Large intestine (tissue), 3 donors: ENCODE measurements around the gene MYO1B. TPM values are rescaled to one million over a fixed set of nuclear protein-coding genes. Genes with fewer than 3 reads are reported as not detected.
A peak's percentile ranks its signal among the peaks of the same experiment; 100 is the strongest.

Source experiments
- DNase-seq, 2 donors: peaks; one replicate each; pipeline versions ENCODE4 v3.0.0 to v3.0.0-alpha.2; 2013
- H3K27ac ChIP-seq: one replicate; pipeline ENCODE4 v1.5.1; 2013; ENCODE audit warnings: low read length
- H3K27me3 ChIP-seq: 2 replicates; pipeline ENCODE4 v1.6.1; 2013; ENCODE audit warnings: low read length; ENCODE audit not compliant: control insufficient read depth, insufficient read depth
- H3K36me3 ChIP-seq: 2 replicates; pipeline ENCODE4 v1.6.1; 2013; ENCODE audit warnings: low read length; ENCODE audit not compliant: control insufficient read depth, insufficient read depth
- H3K4me1 ChIP-seq: one replicate; pipeline ENCODE4 v1.6.1; 2013; ENCODE audit warnings: low read length; ENCODE audit not compliant: control insufficient read depth, insufficient read depth
- H3K4me3 ChIP-seq: one replicate; pipeline ENCODE4 v1.5.1; 2013; ENCODE audit warnings: low read length
- H3K9me3 ChIP-seq: one replicate; pipeline ENCODE4 v1.6.1; 2013; ENCODE audit warnings: mild to moderate bottlenecking, low read depth, low read length, moderate library complexity; ENCODE audit not compliant: control insufficient read depth
- WGBS: methylation state at CpG from one replicate; pipeline ENCODE4 v1.1.5; 2013; ENCODE audit warnings: low lambda C conversion rate; ENCODE audit not compliant: insufficient coverage; 5-methylcytosine and 5-hydroxymethylcytosine counted together
- polyA plus RNA-seq: library from polyadenylated mRNA; unstranded; fragments of 120-200 nt; gene quantifications from one replicate; pipeline ENCODE4 v1.2.1, GENCODE V29; 2013

The MYO1B gene
- polyA plus RNA-seq, 1 donor, result 37.9 TPM

DNA sequence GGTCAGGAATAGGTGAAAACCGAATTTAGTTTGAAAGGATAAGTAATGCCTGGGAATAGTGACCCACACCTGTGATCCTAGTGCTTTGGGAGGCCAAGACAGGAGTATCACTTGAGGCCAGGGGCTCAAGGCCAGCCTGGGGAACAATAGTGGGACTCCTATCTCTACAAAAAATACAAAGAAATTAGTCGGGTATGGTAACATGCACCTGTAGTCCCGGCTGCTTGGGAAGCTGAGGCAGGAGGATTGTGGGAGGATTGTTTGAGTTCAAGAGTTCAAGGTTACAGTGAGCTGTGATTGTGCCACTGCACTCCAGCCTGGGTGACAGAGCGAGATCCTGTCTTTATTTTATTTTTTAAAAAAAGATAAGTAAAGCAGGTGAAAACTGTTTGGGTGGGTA is 3.8 kb upstream of the MYO1B start:
- WGBS, result 67% methylated on average over 2 of the region's 4 CpGs
- H3K27me3 ChIP-seq, result no peaks in the 10 kb centered on the region
- no peak overlapping the region for H3K4me3 ChIP-seq
- peaks cover 3% of the 10 kb centered on the region for H3K4me1 ChIP-seq
- DNase-seq, result no peak
- H3K9me3 ChIP-seq, result no peaks in the 10 kb centered on the region
- H3K36me3 ChIP-seq, result no peaks in the 10 kb centered on the region
- no peak overlapping the region for H3K27ac ChIP-seq

- H3K4me1 ChIP-seq, result peaks cover 14% of the 10 kb centered on the region
- H3K27me3 ChIP-seq, result no peaks in the 10 kb centered on the region
- no peak for DNase-seq
Observed at GRCh38 chr2:191243154-191243553, 2.0 kb upstream of the MYO1B start.

GRCh38 chr2:191244350-191244749 is 854 bp upstream of the MYO1B start:
- WGBS, result no CpG with 5 or more reads among the region's 2 CpGs
- DNase-seq, result no peak
- H3K27me3 ChIP-seq, result no peaks in the 10 kb centered on the region
- H3K4me3 ChIP-seq, result peak overlapping the region; percentile 45
- H3K9me3 ChIP-seq, result no peaks in the 10 kb centered on the region
- H3K36me3 ChIP-seq, result no peaks in the 10 kb centered on the region
- peaks cover 14% of the 10 kb centered on the region for H3K4me1 ChIP-seq
- H3K27ac ChIP-seq, result no peak overlapping the region

More at GRCh38 chr2:191243154-191243553, 2.0 kb upstream of the MYO1B start:
- no peaks in the 10 kb centered on the region for H3K36me3 ChIP-seq
- no CpG with 5 or more reads among the region's 1 CpG for WGBS
- no peak overlapping the region for H3K4me3 ChIP-seq
- no peak overlapping the region for H3K27ac ChIP-seq
- H3K9me3 ChIP-seq, result no peaks in the 10 kb centered on the region

DNA sequence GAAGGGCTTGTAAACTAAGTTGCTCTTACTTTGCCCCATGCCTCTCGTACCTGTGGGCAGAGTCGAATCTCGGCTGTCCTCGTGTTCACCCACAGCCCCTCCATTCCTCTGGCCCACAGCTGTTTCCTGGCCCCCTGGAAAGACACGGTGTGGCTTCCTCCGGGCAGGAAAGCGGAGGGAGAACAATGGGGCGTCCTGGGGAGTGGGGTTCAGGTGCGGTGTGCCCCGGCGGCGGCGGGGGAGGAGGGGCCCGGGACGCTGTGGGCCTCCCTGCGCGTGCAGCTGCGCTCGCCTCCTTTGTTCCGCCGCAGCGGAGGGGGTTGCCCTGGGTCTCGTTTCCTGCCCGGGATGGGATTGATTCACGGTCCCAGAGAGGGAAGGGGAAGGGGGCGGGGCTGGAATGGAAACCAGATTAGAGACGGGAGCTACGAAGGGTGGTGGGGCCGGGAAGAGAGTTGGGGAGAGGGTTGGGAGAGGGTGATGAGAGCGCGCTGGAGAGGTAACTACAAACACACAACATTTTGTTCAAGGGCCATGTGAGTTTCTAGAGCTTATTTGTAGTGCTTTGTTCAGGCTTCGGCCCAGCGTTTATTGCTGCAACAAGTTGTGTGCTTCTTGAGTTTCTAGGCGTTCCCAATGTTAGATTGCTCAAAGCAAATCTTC is 796 bp downstream of the MYO1B start:
- Histone ChIP-seq H3K27me3 (no peaks in the 10 kb centered on the region), H3K27ac (peak overlapping the region; percentile 61), H3K4me3 (peak overlapping the region; percentile 80), H3K9me3 (no peaks in the 10 kb centered on the region), H3K36me3 (no peaks in the 10 kb centered on the region), H3K4me1 (peaks cover 14% of the 10 kb centered on the region)
- peak; percentile 61 to 80 for DNase-seq
- no CpG with 5 or more reads among the region's 34 CpGs for WGBS

- no peaks in the 10 kb centered on the region for H3K27me3 ChIP-seq
- H3K36me3 ChIP-seq, result no peaks in the 10 kb centered on the region
- H3K9me3 ChIP-seq, result no peaks in the 10 kb centered on the region
- peak overlapping the region; percentile 80 for H3K4me3 ChIP-seq
- DNase-seq, result no peak
- H3K4me1 ChIP-seq, result peaks cover 14% of the 10 kb centered on the region
- H3K27ac ChIP-seq, result peak overlapping the region; percentile 61
- WGBS, result 0% methylated on average over 1 of the region's 6 CpGs
Observed at GRCh38 chr2:191246820-191247380, 1.7 kb downstream of the MYO1B start.

DNA sequence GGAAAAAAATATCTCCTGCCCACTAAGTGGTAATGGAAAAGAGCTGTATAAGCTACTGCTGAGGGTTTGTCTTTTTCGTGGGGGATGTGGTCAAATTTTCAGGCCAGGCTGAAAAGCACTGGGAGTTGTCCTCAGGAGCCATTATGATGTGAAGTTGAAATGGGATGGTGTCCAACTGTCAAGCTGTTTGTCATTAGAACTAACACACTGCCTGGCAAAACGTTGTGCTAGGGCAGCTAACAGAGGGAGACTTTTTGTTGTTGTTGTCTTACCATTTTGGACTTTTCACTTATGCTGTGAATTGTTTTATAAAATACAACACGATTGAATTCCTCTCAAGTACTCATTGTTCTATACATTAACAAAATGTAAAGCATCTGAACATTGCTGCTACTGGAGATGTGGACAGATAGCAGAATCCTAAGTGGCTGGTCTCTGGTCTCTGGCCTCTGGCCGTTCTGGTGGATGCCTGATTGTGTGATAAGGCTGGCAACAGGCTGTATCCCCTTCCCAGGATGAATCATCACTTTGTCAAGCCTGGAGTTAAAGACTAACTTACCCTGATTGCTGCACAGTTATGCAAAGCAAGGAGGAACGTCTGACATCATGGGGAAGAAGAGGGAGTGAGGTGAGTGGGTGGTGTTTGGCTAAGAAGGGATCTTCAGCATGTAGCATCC is 2.3 kb downstream of the MYO1B start:
- Histone ChIP-seq H3K4me3 (no peak overlapping the region), H3K36me3 (no peaks in the 10 kb centered on the region), H3K27me3 (no peaks in the 10 kb centered on the region), H3K27ac (peak overlapping the region; percentile 61), H3K4me1 (peaks cover 14% of the 10 kb centered on the region), H3K9me3 (no peaks in the 10 kb centered on the region)
- peak; percentile 68 to 90 for DNase-seq
- WGBS, result 37% methylated on average over 2 of the region's 5 CpGs

GRCh38 chr2:191249156-191249813 is 4.1 kb downstream of the MYO1B start:
- Histone ChIP-seq H3K4me1 (peaks cover 14% of the 10 kb centered on the region), H3K27me3 (no peaks in the 10 kb centered on the region), H3K36me3 (no peaks in the 10 kb centered on the region), H3K4me3 (no peak overlapping the region), H3K27ac (no peak overlapping the region), H3K9me3 (no peaks in the 10 kb centered on the region)
- 50% methylated on average over 1 of the region's 2 CpGs for WGBS
- DNase-seq, result no peak

DNA sequence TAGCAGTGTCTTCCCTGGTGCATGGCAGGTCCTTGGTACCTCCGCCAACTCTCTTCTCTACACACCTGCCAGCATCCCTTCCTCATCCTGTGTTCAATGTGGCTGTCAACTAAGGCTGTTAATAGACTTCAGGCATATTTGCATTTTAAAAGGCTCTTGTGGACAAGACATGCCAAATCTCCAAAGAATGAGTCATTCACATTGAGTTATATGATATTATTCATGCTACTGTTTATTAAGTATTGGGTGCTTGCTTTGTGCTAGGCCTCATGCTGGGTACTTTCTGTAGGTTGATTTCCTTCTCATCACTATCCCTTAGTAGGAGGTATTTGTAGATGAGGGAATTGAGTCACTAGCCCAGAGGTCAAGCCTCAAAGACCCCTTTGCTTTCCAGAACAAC is 5.2 kb downstream of the MYO1B start:
- no CpG with 5 or more reads among the region's 1 CpG for WGBS
- H3K4me3 ChIP-seq, result no peak overlapping the region
- H3K27ac ChIP-seq, result no peak overlapping the region
- DNase-seq, result no peak
- H3K9me3 ChIP-seq, result no peaks in the 10 kb centered on the region
- no peaks in the 10 kb centered on the region for H3K36me3 ChIP-seq
- peaks cover 12% of the 10 kb centered on the region for H3K4me1 ChIP-seq
- H3K27me3 ChIP-seq, result no peaks in the 10 kb centered on the region

- no CpG with 5 or more reads among the region's 5 CpGs for WGBS
- peaks cover 12% of the 10 kb centered on the region for H3K4me1 ChIP-seq
- no peak overlapping the region for H3K27ac ChIP-seq
Observed at GRCh38 chr2:191250986-191251385, 5.8 kb downstream of the MYO1B start.

DNA sequence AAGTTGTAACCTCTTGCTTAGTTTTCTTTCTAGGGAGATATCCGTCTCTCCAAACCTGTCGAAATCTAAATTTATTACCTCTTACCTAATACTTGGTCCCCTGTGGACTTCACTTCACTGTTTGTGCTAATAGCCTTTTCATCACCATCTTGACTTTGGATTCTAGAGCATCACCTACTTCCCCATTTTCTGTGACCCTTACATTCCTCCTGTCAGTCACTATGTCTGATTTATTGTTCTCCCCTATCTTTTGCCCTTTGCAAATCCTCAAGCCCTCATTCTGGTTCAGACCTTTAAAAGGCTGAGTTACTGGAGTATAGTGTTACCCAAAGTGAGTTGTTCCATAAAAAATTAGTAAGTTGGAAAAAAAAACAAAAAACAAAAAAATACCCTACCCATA is 7.5 kb downstream of the MYO1B start:
- no peaks in the 10 kb centered on the region for H3K36me3 ChIP-seq
- no peak overlapping the region for H3K4me3 ChIP-seq
- no peak for DNase-seq
- no CpG with 5 or more reads among the region's 2 CpGs for WGBS
- no peaks in the 10 kb centered on the region for H3K27me3 ChIP-seq
- H3K27ac ChIP-seq, result no peak overlapping the region
- H3K9me3 ChIP-seq, result no peaks in the 10 kb centered on the region
- no peaks in the 10 kb centered on the region for H3K4me1 ChIP-seq

More at GRCh38 chr2:191250986-191251385, 5.8 kb downstream of the MYO1B start:
- Histone ChIP-seq H3K4me3 (no peak overlapping the region), H3K9me3 (no peaks in the 10 kb centered on the region), H3K27me3 (no peaks in the 10 kb centered on the region), H3K36me3 (no peaks in the 10 kb centered on the region)
- DNase-seq, result no peak
